ENCODE data around the gene WDR19. TPM values are rescaled to one million over a fixed set of nuclear protein-coding genes. Genes with fewer than 3 reads are reported as not detected.

The WDR19 gene
- total RNA-seq, 1 experiment from 2014 or later = 11.9 TPM

GRCh38 chr4:39146211-39146610 is 36.1 kb upstream of the WDR19 start:
- CTCF ChIA-PET = no interaction called here
- no peak for TF ChIP-seq CTCF (IDR thresholded peaks at IDR 0.05; ENCODE audit: insufficient read depth in 1 of 2, low read depth in 1 of 2, low read length in 1 of 2, severe bottlenecking in 1 of 2, unreplicated experiment in 1 of 2)
- Histone ChIP-seq H3K9me3 (no peaks in the 10 kb centered on the region), H3K4me1 (no peaks in the 10 kb centered on the region), H3K27me3 (replicated peaks; ENCODE audit: control insufficient read depth, insufficient read depth, low read length) (no peaks in the 10 kb centered on the region), H3K4me3 (ENCODE audit: low read depth, low read length) (no peak overlapping the region), H3K36me3 (ENCODE audit: control insufficient read depth, insufficient read depth, low read length) (no peaks in the 10 kb centered on the region)
- POLR2A ChIA-PET = no interaction called here
- Mint-ChIP-seq H3K27me3 (ENCODE audit: insufficient read depth, unreplicated experiment) (no peaks in the 10 kb centered on the region), H3K4me1 (ENCODE audit: low read depth, unreplicated experiment) (no peaks in the 10 kb centered on the region), H3K27ac (ENCODE audit: unreplicated experiment) (no peak overlapping the region), H3K4me3 (ENCODE audit: unreplicated experiment) (no peak overlapping the region), H3K9me3 (ENCODE audit: unreplicated experiment) (no peaks in the 10 kb centered on the region), H3K36me3 (ENCODE audit: insufficient read depth, unreplicated experiment) (no peaks in the 10 kb centered on the region)
- DNase-seq = no peak
- BruUV-seq (replicated peaks) = no TSS peak
- intact Hi-C loops (cut with micrococcal nuclease; ENCODE audit: unreplicated experiment) = no loop called here

GRCh38 chr4:39154009-39154408 is 28.3 kb upstream of the WDR19 start:
- Mint-ChIP-seq H3K4me3 (ENCODE audit: unreplicated experiment) (no peak overlapping the region), H3K9me3 (ENCODE audit: unreplicated experiment) (no peaks in the 10 kb centered on the region), H3K36me3 (ENCODE audit: insufficient read depth, unreplicated experiment) (no peaks in the 10 kb centered on the region), H3K4me1 (ENCODE audit: low read depth, unreplicated experiment) (no peaks in the 10 kb centered on the region), H3K27ac (ENCODE audit: unreplicated experiment) (no peak overlapping the region), H3K27me3 (ENCODE audit: insufficient read depth, unreplicated experiment) (no peaks in the 10 kb centered on the region)
- H3K36me3 ChIP-seq (ENCODE audit: control insufficient read depth, insufficient read depth, low read length) = no peaks in the 10 kb centered on the region
- no peaks in the 10 kb centered on the region for H3K9me3 ChIP-seq
- POLR2A ChIA-PET = no interaction called here
- H3K4me1 ChIP-seq = no peaks in the 10 kb centered on the region
- CTCF ChIA-PET = no interaction called here
- intact Hi-C loops (cut with micrococcal nuclease; ENCODE audit: unreplicated experiment) = no loop called here
- H3K4me3 ChIP-seq (ENCODE audit: low read depth, low read length) = no peak overlapping the region
- BruUV-seq (replicated peaks) = no TSS peak
- no peak for DNase-seq
- TF ChIP-seq CTCF (IDR thresholded peaks at IDR 0.05; ENCODE audit: insufficient read depth in 1 of 2, low read depth in 1 of 2, low read length in 1 of 2, severe bottlenecking in 1 of 2, unreplicated experiment in 1 of 2) = no peak
- H3K27me3 ChIP-seq (replicated peaks; ENCODE audit: control insufficient read depth, insufficient read depth, low read length) = no peaks in the 10 kb centered on the region

- CTCF ChIA-PET = no interaction called here
- Histone ChIP-seq H3K27me3 (replicated peaks; ENCODE audit: control insufficient read depth, insufficient read depth, low read length) (no peaks in the 10 kb centered on the region), H3K9me3 (no peaks in the 10 kb centered on the region), H3K4me1 (no peaks in the 10 kb centered on the region), H3K36me3 (ENCODE audit: control insufficient read depth, insufficient read depth, low read length) (no peaks in the 10 kb centered on the region), H3K4me3 (ENCODE audit: low read depth, low read length) (no peak overlapping the region)
- H3K9me3 Mint-ChIP-seq (ENCODE audit: unreplicated experiment) = no peaks in the 10 kb centered on the region
- no peaks in the 10 kb centered on the region for H3K36me3 Mint-ChIP-seq (ENCODE audit: insufficient read depth, unreplicated experiment)
- intact Hi-C loops (cut with micrococcal nuclease; ENCODE audit: unreplicated experiment) = no loop called here
- no peak overlapping the region for H3K4me3 Mint-ChIP-seq (ENCODE audit: unreplicated experiment)
- BruUV-seq (replicated peaks) = no TSS peak
- TF ChIP-seq CTCF (IDR thresholded peaks at IDR 0.05; ENCODE audit: insufficient read depth in 1 of 2, low read depth in 1 of 2, low read length in 1 of 2, severe bottlenecking in 1 of 2, unreplicated experiment in 1 of 2) = no peak
- no peak for DNase-seq
- POLR2A ChIA-PET = no interaction called here
- no peak overlapping the region for H3K27ac Mint-ChIP-seq (ENCODE audit: unreplicated experiment)
- no peaks in the 10 kb centered on the region for H3K4me1 Mint-ChIP-seq (ENCODE audit: low read depth, unreplicated experiment)
- H3K27me3 Mint-ChIP-seq (ENCODE audit: insufficient read depth, unreplicated experiment) = peaks cover 2% of the 10 kb centered on the region
Measured at GRCh38 chr4:39157520-39157919, 24.8 kb upstream of the WDR19 start.

Measured in Caco-2 (cell line).